ENCODE measurements around the gene KLHL6. TPM values are rescaled to one million over a fixed set of nuclear protein-coding genes. Genes with fewer than 3 reads are reported as not detected.

The KLHL6 gene
- total RNA-seq, 1 experiment from 2014 or later, result not detected

DNA sequence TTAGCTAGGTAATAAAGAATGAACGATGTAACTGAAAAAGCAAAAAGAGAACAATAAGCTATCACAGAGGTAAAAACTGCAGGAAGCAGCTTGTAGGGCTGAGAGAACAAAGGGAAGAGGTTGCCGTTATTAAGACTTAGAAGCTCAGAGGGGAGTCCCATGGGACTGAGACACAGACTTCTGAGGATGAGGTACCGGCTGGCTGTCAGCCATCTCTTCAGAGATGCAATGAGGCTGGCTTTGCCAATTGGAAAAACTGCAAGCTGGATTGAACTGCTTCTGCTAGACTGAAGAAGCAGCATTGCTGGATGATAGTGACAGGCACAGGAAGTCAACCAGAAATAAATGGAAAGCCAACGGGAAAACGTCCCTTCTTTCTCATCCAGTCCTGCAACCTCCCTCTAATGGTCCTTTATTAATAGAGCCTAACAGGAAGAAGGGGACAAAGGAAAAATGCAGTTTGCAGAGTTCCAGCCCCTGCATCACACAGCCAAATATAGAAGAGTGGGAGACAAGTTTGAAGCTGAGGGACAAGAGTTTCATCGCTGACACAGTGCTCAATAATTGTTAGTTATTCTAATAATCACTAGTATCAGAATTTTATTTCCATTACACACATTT lies 21.1 kb upstream of the KLHL6 start:
- Histone ChIP-seq H3K23ac (ENCODE audit: insufficient read length, low read depth, low read length) (no peak overlapping the region), H4K20me1 (ENCODE audit: control insufficient read depth, insufficient read depth, insufficient read length) (no peaks in the 10 kb centered on the region), H2AFZ (ENCODE audit: low read length) (no peak overlapping the region), H3K23me2 (ENCODE audit: insufficient read length, low read depth, low read length, poor library complexity, severe bottlenecking) (no peaks in the 10 kb centered on the region), H3K18ac (ENCODE audit: insufficient read length, low read depth, low read length) (no peak overlapping the region), H3K4ac (ENCODE audit: low read depth, low read length) (no peak overlapping the region), H4K8ac (replicated peaks; ENCODE audit: insufficient read length, low read depth, low read length) (no peak overlapping the region), H3K4me1 (ENCODE audit: insufficient read depth, low read length) (no peaks in the 10 kb centered on the region), H3K9ac (ENCODE audit: extremely low read depth, insufficient read length, low read length) (no peak overlapping the region), H3T11ph (ENCODE audit: low read length) (no peak overlapping the region), H4K5ac (ENCODE audit: insufficient read length, low read depth, low read length) (no peak overlapping the region), H3K56ac (ENCODE audit: insufficient read length, low read depth, low read length) (no peak overlapping the region), H2BK120ac (ENCODE audit: low read depth, low read length, poor library complexity, severe bottlenecking) (no peak overlapping the region), H3K27ac (ENCODE audit: insufficient read length, low read depth, low read length) (no peak overlapping the region), H3K79me2 (ENCODE audit: insufficient read depth, low read length) (no peaks in the 10 kb centered on the region), H2BK12ac (ENCODE audit: insufficient read length, low read depth, low read length) (no peak overlapping the region), H3K9me3 (ENCODE audit: control insufficient read depth, low read depth, low read length) (no peaks in the 10 kb centered on the region), H2AK5ac (ENCODE audit: insufficient read length, low read length) (no peak overlapping the region), H4K91ac (ENCODE audit: insufficient read length, low read depth, low read length) (no peak overlapping the region), H3K27me3 (ENCODE audit: insufficient read depth, low read length) (no peaks in the 10 kb centered on the region), H2BK20ac (ENCODE audit: low read depth, low read length, poor library complexity, severe bottlenecking) (no peak overlapping the region), H3K14ac (ENCODE audit: insufficient read depth, low read length) (no peak overlapping the region), H3K79me1 (ENCODE audit: insufficient read depth, low read depth, low read length, poor library complexity, severe bottlenecking) (no peaks in the 10 kb centered on the region), H2BK15ac (ENCODE audit: low read depth, low read length) (no peak overlapping the region), H2BK5ac (ENCODE audit: insufficient read length, low read length) (no peak overlapping the region), H3K4me2 (ENCODE audit: insufficient read depth, insufficient read length, low read length) (no peak overlapping the region)
- Mint-ChIP-seq H3K36me3 (ENCODE audit: insufficient read depth in 1 of 3, low read depth in 3 of 3) (no peaks in the 10 kb centered on the region), H3K27ac (no peak overlapping the region), H3K9me3 (no peaks in the 10 kb centered on the region), H3K4me3 (no peak overlapping the region), H3K4me1 (peaks cover 11 to 20% of the 10 kb centered on the region in 2 experiments), H3K27me3 (ENCODE audit: low read depth) (peaks cover 4% of the 10 kb centered on the region; the same call in 1 of the 2 replicates)
- TF ChIP-seq, protein P1, sequence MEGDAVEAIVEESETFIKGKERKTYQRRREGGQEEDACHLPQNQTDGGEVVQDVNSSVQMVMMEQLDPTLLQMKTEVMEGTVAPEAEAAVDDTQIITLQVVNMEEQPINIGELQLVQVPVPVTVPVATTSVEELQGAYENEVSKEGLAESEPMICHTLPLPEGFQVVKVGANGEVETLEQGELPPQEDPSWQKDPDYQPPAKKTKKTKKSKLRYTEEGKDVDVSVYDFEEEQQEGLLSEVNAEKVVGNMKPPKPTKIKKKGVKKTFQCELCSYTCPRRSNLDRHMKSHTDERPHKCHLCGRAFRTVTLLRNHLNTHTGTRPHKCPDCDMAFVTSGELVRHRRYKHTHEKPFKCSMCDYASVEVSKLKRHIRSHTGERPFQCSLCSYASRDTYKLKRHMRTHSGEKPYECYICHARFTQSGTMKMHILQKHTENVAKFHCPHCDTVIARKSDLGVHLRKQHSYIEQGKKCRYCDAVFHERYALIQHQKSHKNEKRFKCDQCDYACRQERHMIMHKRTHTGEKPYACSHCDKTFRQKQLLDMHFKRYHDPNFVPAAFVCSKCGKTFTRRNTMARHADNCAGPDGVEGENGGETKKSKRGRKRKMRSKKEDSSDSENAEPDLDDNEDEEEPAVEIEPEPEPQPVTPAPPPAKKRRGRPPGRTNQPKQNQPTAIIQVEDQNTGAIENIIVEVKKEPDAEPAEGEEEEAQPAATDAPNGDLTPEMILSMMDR (conservative IDR thresholded peaks at IDR 0.05), result no peak
- WGBS (ENCODE audit: extremely low coverage, insufficient read length, low lambda C conversion rate), result no CpG with 5 or more reads among the region's 6 CpGs
- no peak for DNase-seq

Measured in H9 (cell line).